ENCODE data around the gene FBXO17. TPM values are rescaled to one million over a fixed set of nuclear protein-coding genes. Genes with fewer than 3 reads are reported as not detected.

FBXO17 gene
- total and polyA plus RNA-seq, 2 of the 13 experiments (the other 11 are each of a cell fraction or from before 2014, with no cell fraction given), result 22.1 to 58.7 TPM

DNA sequence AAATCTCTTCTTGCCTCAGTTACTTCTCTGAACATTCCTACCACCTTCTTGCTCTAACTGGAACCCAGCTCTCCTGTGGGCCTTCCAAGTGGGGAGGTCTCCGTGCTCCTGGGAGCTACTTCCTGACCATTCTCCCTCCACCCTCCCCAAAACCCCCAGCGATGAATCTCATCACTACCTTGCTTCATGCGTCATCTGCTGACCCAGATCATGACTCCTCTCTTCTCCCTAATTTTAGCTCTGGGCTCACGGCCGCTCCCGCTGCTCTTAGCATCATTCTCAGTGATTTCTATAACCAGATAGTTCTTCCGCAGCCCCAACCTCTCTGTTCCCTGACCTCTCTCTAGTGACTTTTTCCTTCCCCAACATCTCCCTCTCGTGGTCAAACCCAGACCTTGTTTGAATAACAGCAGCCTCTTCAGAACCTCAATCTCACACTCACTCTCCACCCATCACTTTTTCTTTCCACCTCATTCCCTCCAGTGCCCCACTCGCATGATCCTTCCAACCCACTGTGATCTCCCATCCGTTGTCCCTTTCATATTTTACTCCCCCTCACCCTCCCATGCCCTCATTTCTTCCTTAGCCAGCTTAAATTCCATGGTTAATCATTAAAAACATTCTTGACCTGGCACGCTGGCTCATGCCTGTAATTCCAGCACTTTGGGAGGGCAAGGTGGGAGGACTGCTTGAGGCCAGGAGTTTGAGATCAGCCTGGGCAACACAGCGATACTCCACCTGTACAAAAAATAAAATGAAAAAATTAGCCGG is 23.0 kb downstream of the FBXO17 start (continued):
- TF ChIP-seq, protein P1, sequence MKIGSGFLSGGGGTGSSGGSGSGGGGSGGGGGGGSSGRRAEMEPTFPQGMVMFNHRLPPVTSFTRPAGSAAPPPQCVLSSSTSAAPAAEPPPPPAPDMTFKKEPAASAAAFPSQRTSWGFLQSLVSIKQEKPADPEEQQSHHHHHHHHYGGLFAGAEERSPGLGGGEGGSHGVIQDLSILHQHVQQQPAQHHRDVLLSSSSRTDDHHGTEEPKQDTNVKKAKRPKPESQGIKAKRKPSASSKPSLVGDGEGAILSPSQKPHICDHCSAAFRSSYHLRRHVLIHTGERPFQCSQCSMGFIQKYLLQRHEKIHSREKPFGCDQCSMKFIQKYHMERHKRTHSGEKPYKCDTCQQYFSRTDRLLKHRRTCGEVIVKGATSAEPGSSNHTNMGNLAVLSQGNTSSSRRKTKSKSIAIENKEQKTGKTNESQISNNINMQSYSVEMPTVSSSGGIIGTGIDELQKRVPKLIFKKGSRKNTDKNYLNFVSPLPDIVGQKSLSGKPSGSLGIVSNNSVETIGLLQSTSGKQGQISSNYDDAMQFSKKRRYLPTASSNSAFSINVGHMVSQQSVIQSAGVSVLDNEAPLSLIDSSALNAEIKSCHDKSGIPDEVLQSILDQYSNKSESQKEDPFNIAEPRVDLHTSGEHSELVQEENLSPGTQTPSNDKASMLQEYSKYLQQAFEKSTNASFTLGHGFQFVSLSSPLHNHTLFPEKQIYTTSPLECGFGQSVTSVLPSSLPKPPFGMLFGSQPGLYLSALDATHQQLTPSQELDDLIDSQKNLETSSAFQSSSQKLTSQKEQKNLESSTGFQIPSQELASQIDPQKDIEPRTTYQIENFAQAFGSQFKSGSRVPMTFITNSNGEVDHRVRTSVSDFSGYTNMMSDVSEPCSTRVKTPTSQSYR (CRISPR knock-in tag; IDR thresholded peaks at IDR 0.05; ENCODE audit: borderline replicate concordance), result no peak
- TF ChIP-seq HNRNPLL (IDR thresholded peaks at IDR 0.05; ENCODE audit: low read depth, low read length, poor library complexity, severe bottlenecking), result no peak
- peak; percentile 30; the same call in 1 of the 2 replicates for TF ChIP-seq SAP130 (CRISPR knock-in tag; IDR thresholded peaks at IDR 0.05; ENCODE audit: low read depth)
- no peak for TF ChIP-seq ESRRA (CRISPR knock-in tag; IDR thresholded peaks at IDR 0.05; ENCODE audit: low read depth)
- no peak for TF ChIP-seq RAD51 (IDR thresholded peaks at IDR 0.05; ENCODE audit: borderline replicate concordance)
- no peak for TF ChIP-seq ZFX (CRISPR knock-in tag; IDR thresholded peaks at IDR 0.05; ENCODE audit: low read depth)
- TF ChIP-seq, protein P2, sequence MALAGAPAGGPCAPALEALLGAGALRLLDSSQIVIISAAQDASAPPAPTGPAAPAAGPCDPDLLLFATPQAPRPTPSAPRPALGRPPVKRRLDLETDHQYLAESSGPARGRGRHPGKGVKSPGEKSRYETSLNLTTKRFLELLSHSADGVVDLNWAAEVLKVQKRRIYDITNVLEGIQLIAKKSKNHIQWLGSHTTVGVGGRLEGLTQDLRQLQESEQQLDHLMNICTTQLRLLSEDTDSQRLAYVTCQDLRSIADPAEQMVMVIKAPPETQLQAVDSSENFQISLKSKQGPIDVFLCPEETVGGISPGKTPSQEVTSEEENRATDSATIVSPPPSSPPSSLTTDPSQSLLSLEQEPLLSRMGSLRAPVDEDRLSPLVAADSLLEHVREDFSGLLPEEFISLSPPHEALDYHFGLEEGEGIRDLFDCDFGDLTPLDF (CRISPR knock-in tag; IDR thresholded peaks at IDR 0.05), result no peak
- no peak for TF ChIP-seq SP5 (CRISPR knock-in tag; IDR thresholded peaks at IDR 0.05; ENCODE audit: borderline replicate concordance, low read depth)
- no peak for TF ChIP-seq SKI (IDR thresholded peaks at IDR 0.05; ENCODE audit: partially characterized antibody)
- TF ChIP-seq, protein P3, sequence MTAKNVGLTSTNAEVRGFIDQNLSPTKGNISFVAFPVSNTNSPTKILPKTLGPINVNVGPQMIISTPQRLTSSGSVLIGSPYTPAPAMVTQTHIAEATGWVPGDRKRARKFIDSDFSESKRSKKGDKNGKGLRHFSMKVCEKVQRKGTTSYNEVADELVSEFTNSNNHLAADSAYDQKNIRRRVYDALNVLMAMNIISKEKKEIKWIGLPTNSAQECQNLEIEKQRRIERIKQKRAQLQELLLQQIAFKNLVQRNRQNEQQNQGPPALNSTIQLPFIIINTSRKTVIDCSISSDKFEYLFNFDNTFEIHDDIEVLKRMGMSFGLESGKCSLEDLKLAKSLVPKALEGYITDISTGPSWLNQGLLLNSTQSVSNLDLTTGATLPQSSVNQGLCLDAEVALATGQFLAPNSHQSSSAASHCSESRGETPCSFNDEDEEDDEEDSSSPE (CRISPR knock-in tag; IDR thresholded peaks at IDR 0.05), result no peak
- TF ChIP-seq ZNF343 (CRISPR knock-in tag; IDR thresholded peaks at IDR 0.05), result no peak
- TF ChIP-seq TBX2 (CRISPR knock-in tag; IDR thresholded peaks at IDR 0.05; ENCODE audit: borderline replicate concordance), result peak; percentile 28; the same call in 1 of the 2 replicates
- TF ChIP-seq, protein P4, sequence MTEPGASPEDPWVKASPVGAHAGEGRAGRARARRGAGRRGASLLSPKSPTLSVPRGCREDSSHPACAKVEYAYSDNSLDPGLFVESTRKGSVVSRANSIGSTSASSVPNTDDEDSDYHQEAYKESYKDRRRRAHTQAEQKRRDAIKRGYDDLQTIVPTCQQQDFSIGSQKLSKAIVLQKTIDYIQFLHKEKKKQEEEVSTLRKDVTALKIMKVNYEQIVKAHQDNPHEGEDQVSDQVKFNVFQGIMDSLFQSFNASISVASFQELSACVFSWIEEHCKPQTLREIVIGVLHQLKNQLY (CRISPR knock-in tag; IDR thresholded peaks at IDR 0.05), result no peak
- no peak for TF ChIP-seq ZNF83 (CRISPR knock-in tag; IDR thresholded peaks at IDR 0.05; ENCODE audit: borderline replicate concordance)
- TF ChIP-seq GFI1 (CRISPR knock-in tag; IDR thresholded peaks at IDR 0.05; ENCODE audit: borderline replicate concordance), result no peak
- TF ChIP-seq SP140L (CRISPR knock-in tag; IDR thresholded peaks at IDR 0.05; ENCODE audit: borderline replicate concordance), result no peak
- no peak for TF ChIP-seq GTF3A (CRISPR knock-in tag; conservative IDR thresholded peaks at IDR 0.05)
- no peak for TF ChIP-seq MTF1 (CRISPR knock-in tag; IDR thresholded peaks at IDR 0.05)
- no peak for TF ChIP-seq YEATS4 (CRISPR knock-in tag; IDR thresholded peaks at IDR 0.05; ENCODE audit: borderline replicate concordance)
- TF ChIP-seq FIP1L1 (IDR thresholded peaks at IDR 0.05; ENCODE audit: borderline replicate concordance, insufficient read depth, low read depth, low read length), result no peak
- TF ChIP-seq ZNF530 (CRISPR knock-in tag; IDR thresholded peaks at IDR 0.05; ENCODE audit: low read depth), result no peak
